HCT116 (cell line): Measurements from ENCODE around the gene BCS1L. TPM values are rescaled to one million over a fixed set of nuclear protein-coding genes. Genes with fewer than 3 reads are reported as not detected.

Source experiments
- ATAC-seq: fragments of 200-7000 bp; cut with Tn5 transposase; 2 replicates; pipeline ENCODE4 v1.9.1; 2020; ENCODE audit warnings: mild to moderate bottlenecking, moderate library complexity
- BruUV-seq: library from RNA; stranded (reverse); fragments of 400-500 nt; replicated peaks from 2 replicates; lab custom pipeline; 2021; lab: Mats Ljungman, UMichigan
- CTCF ChIA-PET: fragments of 300-600 bp; sonication (Branson Sonifier 250); formaldehyde crosslinking; loops from one replicate; lab custom pipeline; 2021; ENCODE audit warnings: antibody characterized with exemption; lab: Charles Lee
- POLR2A ChIA-PET: fragments of 300-600, 350-600 bp; sonication (Branson Sonifier 250); formaldehyde crosslinking; loops from one replicate; lab custom pipeline; 2021; ENCODE audit warnings: antibody characterized with exemption; lab: Charles Lee
- RAD21 ChIA-PET, 2 experiments: fragments of 300-600 bp; sonication (Branson Sonifier 250); formaldehyde crosslinking; loops; one replicate each; lab custom pipeline; 2023; ENCODE audit warnings: low total read pairs in 2 of 2; ENCODE audit not compliant: uncharacterized antibody in 2 of 2, unreplicated experiment in 2 of 2, low non-redundant PET in 1 of 2; lab: Charles Lee
- DNase-seq: peaks from one replicate; pipeline ENCODE4 v3.0.0-alpha.2; 2010; ENCODE audit warnings: low read depth, low spot score
- H2AFZ ChIP-seq: fragments of 200-600 bp; shearing (Covaris generic), sonication (generic); 2 replicates; pipeline ENCODE4 v1.6.1; 2017; ENCODE audit warnings: low read depth, mixed run types, mixed read lengths, antibody characterized with exemption, low read length; ENCODE audit not compliant: poor library complexity, severe bottlenecking
- H3K27ac ChIP-seq: 2 replicates; pipeline ENCODE4 v1.5.1; 2012; ENCODE audit warnings: low read depth, low read length
- H3K27me3 ChIP-seq: fragments of 200-600 bp; sonication (generic); 2 replicates; pipeline ENCODE4 v1.6.1; 2016; ENCODE audit warnings: mixed run types, low read length, mixed read lengths; ENCODE audit not compliant: insufficient read depth
- H3K36me3 ChIP-seq, 2 experiments: fragments of 200-500 bp in 1 of 2; fragments of 200-600 bp in 1 of 2; sonication (Bioruptor generic) in 1 of 2; sonication (generic) in 1 of 2; 2 replicates each; pipeline versions ENCODE4 v1.5.1 to v1.6.1; 2014 to 2016; ENCODE audit warnings: low read length in 2 of 2, inconsistent platforms in 1 of 2, mixed read lengths in 1 of 2, mixed run types in 1 of 2; ENCODE audit not compliant: insufficient read depth in 2 of 2, control insufficient read depth in 1 of 2
- H3K4me1 ChIP-seq, 2 experiments: fragments of 200-600 bp in 1 of 2; sonication (generic) in 1 of 2; 2 replicates each; pipeline versions ENCODE4 v1.5.1 to v1.6.1; 2012 to 2017; ENCODE audit warnings: low read length in 2 of 2, inconsistent platforms in 1 of 2, mild to moderate bottlenecking in 1 of 2, mixed read lengths in 1 of 2, mixed run types in 1 of 2, moderate library complexity in 1 of 2; ENCODE audit not compliant: insufficient read depth in 2 of 2, control insufficient read depth in 1 of 2
- H3K4me2 ChIP-seq: fragments of 200-600 bp; sonication (generic); 2 replicates; pipeline ENCODE4 v1.6.1; 2017; ENCODE audit warnings: mixed run types, low read length, mixed read lengths
- H3K4me3 ChIP-seq, 2 experiments: fragments of 200-600 bp in 1 of 2; sonication (generic) in 1 of 2; replicated peaks in 1 of 2; 2 replicates each; pipeline ENCODE4 v1.5.1; 2011 to 2016; ENCODE audit warnings: low read length in 2 of 2, control low read depth in 1 of 2, low read depth in 1 of 2, mild to moderate bottlenecking in 1 of 2, mixed read lengths in 1 of 2, mixed run types in 1 of 2
- H3K79me2 ChIP-seq: fragments of 200-600 bp; sonication (generic); 2 replicates; pipeline ENCODE4 v1.6.1; 2017; ENCODE audit warnings: mild to moderate bottlenecking, mixed run types, low read length, moderate library complexity, mixed read lengths; ENCODE audit not compliant: insufficient read depth
- H3K9ac ChIP-seq: fragments of 200-600 bp; sonication (generic); 2 replicates; pipeline ENCODE4 v1.6.1; 2016; ENCODE audit warnings: low read length, mixed read lengths
- H3K9me2 ChIP-seq: fragments of 200-600 bp; sonication (generic), shearing (Covaris generic); 2 replicates; pipeline ENCODE4 v1.6.1; 2017; ENCODE audit warnings: mixed run types, mild to moderate bottlenecking, moderate library complexity; ENCODE audit not compliant: insufficient read depth
- H3K9me3 ChIP-seq, 2 experiments: fragments of 200-500 bp in 1 of 2; fragments of 200-600 bp in 1 of 2; sonication (Bioruptor generic) in 1 of 2; sonication (generic) in 1 of 2; 2 replicates each; pipeline ENCODE4 v1.6.1; 2014 to 2017; ENCODE audit warnings: low read length in 2 of 2, mixed read lengths in 2 of 2, inconsistent platforms in 1 of 2, low read depth in 1 of 2, mild to moderate bottlenecking in 1 of 2, mixed run types in 1 of 2, moderate library complexity in 1 of 2; ENCODE audit not compliant: control insufficient read depth in 1 of 2, insufficient read depth in 1 of 2
- H4K20me1 ChIP-seq: fragments of 200-600 bp; sonication (generic), shearing (Covaris generic); 2 replicates; pipeline ENCODE4 v1.6.1; 2017; ENCODE audit warnings: mixed run types, mild to moderate bottlenecking, moderate library complexity; ENCODE audit not compliant: insufficient read depth
- CBX3 ChIP-seq: IDR thresholded peaks from 2 replicates; pipeline ENCODE4 v1.6.1; 2012; ENCODE audit warnings: low read depth
- CEBPB ChIP-seq: IDR thresholded peaks from 2 replicates; pipeline ENCODE4 v1.6.1; 2012; ENCODE audit warnings: low read depth
- EGR1 ChIP-seq: IDR thresholded peaks from 2 replicates; pipeline ENCODE4 v1.6.1; 2012; ENCODE audit warnings: low read depth
- EZH2phosphoT487 ChIP-seq: fragments of 200-600 bp; IDR thresholded peaks from 2 replicates; pipeline ENCODE4 v1.6.1; 2018; ENCODE audit warnings: antibody characterized with exemption, borderline replicate concordance
- JUND ChIP-seq: IDR thresholded peaks from 2 replicates; pipeline ENCODE4 v1.6.1; 2012
- RAD21 ChIP-seq: IDR thresholded peaks from 2 replicates; pipeline ENCODE4 v1.6.1; 2012; ENCODE audit warnings: low read depth, mild to moderate bottlenecking
- TCF7L2 ChIP-seq: IDR thresholded peaks from 2 replicates; pipeline ENCODE4 v1.7.0; 2011; ENCODE audit warnings: borderline replicate concordance, inconsistent platforms; ENCODE audit not compliant: insufficient read depth, insufficient read length; ENCODE audit errors: extremely low read depth
- intact Hi-C: fragments of 100-400 bp; cut with micrococcal nuclease; formaldehyde crosslinking; loops from 2 replicates; pipeline ENCODE4 v1.10.0; 2022
- total RNA-seq: library from RNA; stranded (reverse); gene quantifications from one replicate; pipeline ENCODE4 v1.2.1, GENCODE V29; 2021; ENCODE audit not compliant: unreplicated experiment
- TF ChIP-seq, protein P1 (sequence below): IDR thresholded peaks from 2 replicates; pipeline ENCODE4 v1.6.1; 2011; ENCODE audit warnings: mild to moderate bottlenecking, low read length, moderate library complexity; ENCODE audit not compliant: insufficient replicate concordance; ENCODE audit errors: extremely low read depth
- TF ChIP-seq, protein P2 (sequence below): IDR thresholded peaks from 2 replicates; pipeline ENCODE4 v1.6.1; 2012

The BCS1L gene
- total RNA-seq, 1 experiment from 2014 or later: 57.4 TPM

- TF ChIP-seq, protein P1, sequence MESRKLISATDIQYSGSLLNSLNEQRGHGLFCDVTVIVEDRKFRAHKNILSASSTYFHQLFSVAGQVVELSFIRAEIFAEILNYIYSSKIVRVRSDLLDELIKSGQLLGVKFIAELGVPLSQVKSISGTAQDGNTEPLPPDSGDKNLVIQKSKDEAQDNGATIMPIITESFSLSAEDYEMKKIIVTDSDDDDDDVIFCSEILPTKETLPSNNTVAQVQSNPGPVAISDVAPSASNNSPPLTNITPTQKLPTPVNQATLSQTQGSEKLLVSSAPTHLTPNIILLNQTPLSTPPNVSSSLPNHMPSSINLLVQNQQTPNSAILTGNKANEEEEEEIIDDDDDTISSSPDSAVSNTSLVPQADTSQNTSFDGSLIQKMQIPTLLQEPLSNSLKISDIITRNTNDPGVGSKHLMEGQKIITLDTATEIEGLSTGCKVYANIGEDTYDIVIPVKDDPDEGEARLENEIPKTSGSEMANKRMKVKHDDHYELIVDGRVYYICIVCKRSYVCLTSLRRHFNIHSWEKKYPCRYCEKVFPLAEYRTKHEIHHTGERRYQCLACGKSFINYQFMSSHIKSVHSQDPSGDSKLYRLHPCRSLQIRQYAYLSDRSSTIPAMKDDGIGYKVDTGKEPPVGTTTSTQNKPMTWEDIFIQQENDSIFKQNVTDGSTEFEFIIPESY: no peak
- TF ChIP-seq EGR1 (no peak), CEBPB (no peak), CBX3 (no peak)
Measured at GRCh38 chr2:218694405-218695145, 35.1 kb downstream of the BCS1L start (continued).

DNA sequence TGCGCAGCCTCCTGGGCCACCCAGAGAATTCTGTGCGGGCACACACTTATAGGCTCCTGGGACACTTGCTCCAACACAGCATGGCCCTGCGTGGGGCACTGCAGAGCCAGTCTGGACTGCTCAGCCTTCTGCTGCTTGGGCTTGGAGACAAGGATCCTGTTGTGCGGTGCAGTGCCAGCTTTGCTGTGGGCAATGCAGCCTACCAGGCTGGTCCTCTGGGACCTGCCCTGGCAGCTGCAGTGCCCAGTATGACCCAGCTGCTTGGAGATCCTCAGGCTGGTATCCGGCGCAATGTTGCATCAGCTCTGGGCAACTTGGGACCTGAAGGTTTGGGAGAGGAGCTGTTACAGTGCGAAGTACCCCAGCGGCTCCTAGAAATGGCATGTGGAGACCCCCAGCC lies 39.4 kb downstream of the BCS1L start:
- no TSS peak for BruUV-seq
- TF ChIP-seq TCF7L2 (no peak), JUND (no peak), RAD21 (no peak), EZH2phosphoT487 (no peak), CEBPB (no peak)
- TF ChIP-seq, protein P2, sequence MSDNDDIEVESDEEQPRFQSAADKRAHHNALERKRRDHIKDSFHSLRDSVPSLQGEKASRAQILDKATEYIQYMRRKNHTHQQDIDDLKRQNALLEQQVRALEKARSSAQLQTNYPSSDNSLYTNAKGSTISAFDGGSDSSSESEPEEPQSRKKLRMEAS: no peak
- Histone ChIP-seq H3K9me3 (no peaks in the 10 kb centered on the region), H3K4me2 (no peak overlapping the region), H3K9me2 (no peaks in the 10 kb centered on the region), H3K9ac (no peak overlapping the region), H3K4me3 (no peak overlapping the region), H3K36me3 (peaks cover 0 to 8% of the 10 kb centered on the region in 2 experiments; a peak in 2 of 4 replicates), H3K79me2 (no peaks in the 10 kb centered on the region), H2AFZ (no peak overlapping the region), H3K4me1 (peaks cover 5 to 8% of the 10 kb centered on the region in 2 experiments; a peak in 2 of 4 replicates), H4K20me1 (no peaks in the 10 kb centered on the region), H3K27me3 (no peaks in the 10 kb centered on the region), H3K27ac (no peak overlapping the region)
- ATAC-seq: peak; percentile 22; the same call in 1 of the 2 replicates
- ChIA-PET POLR2A (no interaction called here), RAD21 (no interaction called here), CTCF (interaction anchor here (2.1 kb wide), 1 partner anchor 11 kb away, joined by 14 read pairs; no protein-coding TSS in a partner anchor)
- no peak for DNase-seq
- intact Hi-C loops: no loop called here
